NAMALWA (cell line): Measurements from ENCODE around the gene FHIT.
"Not testable (repeated sequence)": the region's sequence is repeated elsewhere in the genome, so short reads cannot be mapped to it uniquely, and the experiment has no call there.

Source experiments
- DNase-seq: peaks from one replicate; pipeline ENCODE4 v3.0.0-alpha.2; 2015; ENCODE audit warnings: low spot score

FHIT gene

GRCh38 chr3:61226166-61226686 lies 25.0 kb downstream of the FHIT start:
- DNase-seq: no peak

- no peak for DNase-seq
Observed at GRCh38 chr3:61224823-61225222, 26.4 kb downstream of the FHIT start.

- no peak for DNase-seq
Observed at GRCh38 chr3:61223451-61223850, 27.8 kb downstream of the FHIT start.

- no peak for DNase-seq
Observed at GRCh38 chr3:61222467-61222866, 28.8 kb downstream of the FHIT start.

GRCh38 chr3:61221759-61222362 lies 29.4 kb downstream of the FHIT start:
- DNase-seq: no peak

DNA sequence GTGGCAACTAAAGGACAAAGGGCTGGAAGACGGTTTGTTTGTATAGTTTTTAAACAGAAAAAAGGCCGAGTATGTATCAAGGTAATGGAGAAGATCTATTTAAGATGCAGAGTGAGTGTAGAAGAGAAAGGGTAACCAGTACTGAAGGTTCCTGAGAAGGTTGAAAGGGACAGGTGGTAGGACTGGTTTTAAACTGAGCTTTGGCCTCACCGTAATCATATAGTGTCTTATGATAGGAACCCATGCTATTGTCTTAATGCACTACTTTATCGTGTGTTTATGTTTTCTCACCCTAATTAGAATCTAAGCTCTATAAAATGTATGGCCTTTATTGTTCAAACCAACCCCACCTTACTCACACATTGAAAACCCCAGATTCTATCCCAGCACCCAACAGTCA lies 32.7 kb downstream of the FHIT start:
- DNase-seq: no peak

DNA sequence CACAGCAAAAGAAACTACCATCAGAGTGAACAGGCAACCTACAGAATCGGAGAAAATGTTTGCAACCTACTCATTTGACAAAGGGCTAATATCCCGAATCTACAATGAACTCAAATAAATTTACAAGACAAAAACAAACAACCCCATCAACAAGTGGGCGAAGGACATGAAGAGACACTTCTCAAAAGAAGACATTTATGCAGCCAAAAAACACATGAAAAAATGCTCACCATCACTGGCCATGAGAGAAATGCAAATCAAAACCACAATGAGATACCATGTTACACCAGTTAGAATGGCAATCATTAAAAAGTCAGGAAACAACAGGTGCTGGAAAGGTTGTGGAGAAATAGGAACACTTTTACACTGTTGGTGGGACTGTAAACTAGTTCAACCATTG lies 35.1 kb downstream of the FHIT start:
- not testable (repeated sequence) for DNase-seq

DNA sequence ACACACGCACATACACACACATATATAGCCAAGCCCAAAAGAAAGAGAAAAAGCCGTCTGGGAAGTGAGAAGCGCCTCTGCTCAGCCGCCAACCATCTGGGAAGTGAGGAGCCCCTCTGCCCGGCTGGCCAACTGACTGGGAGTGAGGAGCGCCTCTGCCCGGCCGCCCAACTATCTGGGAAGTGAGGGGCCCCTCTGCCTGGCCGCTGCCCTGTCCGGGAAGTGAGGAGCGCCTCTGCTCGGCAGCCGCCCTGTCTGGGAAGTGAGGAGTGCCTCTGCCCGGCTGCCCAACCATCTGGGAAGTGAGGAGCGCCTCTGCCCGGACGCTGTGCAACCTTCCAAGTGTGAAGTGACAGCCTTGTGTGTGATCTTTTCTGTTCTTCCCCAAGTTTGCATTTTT lies 49.2 kb downstream of the FHIT start:
- no peak for DNase-seq

DNA sequence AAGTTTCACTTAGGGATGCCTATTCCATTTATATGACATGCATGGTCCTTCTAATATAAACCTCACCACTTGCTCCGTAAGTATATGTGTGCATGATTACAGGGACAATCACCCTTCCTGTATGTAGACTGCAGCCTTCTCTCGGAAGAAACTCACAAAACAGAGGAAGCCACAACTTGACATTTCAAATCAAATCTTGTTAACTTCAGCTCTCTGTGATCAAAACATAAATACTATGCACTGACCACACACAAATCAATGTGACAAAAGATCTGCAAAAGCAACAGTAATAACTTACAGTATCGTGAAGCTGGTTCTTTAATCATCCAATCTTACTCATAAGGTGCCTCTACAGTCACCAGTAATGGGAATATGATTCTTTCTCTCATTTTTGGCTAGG lies 50.2 kb downstream of the FHIT start:
- DNase-seq: no peak

DNA sequence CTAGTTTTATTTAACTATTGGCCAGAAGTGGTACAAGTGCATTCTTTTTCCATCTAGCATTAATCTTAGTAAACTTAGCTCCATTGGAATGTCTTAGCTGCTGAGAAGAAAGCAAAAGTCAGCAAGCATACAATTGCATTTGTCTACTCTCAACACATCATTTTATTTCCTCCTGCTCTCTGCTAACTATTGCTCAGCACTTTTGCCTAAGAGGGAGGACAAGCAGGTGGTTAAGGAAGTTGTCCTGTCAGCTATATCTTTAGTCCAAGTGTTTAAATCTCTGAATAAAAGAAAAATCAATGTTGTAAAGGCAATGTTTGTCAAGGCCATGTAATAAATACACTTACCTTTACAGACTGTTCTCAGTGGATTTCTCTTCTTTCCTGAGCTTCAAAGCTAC lies 51.0 kb downstream of the FHIT start:
- no peak for DNase-seq

DNA sequence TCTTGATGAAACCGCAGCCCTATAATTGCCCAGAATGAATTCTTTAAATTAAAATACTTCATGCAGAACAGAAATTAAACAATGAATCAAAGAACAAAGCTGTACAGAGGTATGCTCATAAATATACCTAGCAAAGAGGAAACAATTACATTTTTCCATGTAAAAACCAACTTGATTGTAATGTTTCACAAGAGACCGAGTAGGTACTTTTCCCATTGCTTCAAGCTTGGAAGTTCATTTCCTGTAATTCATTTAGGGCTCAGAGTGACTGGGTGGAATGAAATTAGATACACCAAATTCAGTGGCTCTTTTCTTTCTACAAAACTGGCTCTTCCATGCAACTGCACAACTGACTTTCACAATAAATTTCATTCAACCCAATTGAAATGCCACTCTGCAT lies 51.4 kb downstream of the FHIT start:
- no peak for DNase-seq

DNA sequence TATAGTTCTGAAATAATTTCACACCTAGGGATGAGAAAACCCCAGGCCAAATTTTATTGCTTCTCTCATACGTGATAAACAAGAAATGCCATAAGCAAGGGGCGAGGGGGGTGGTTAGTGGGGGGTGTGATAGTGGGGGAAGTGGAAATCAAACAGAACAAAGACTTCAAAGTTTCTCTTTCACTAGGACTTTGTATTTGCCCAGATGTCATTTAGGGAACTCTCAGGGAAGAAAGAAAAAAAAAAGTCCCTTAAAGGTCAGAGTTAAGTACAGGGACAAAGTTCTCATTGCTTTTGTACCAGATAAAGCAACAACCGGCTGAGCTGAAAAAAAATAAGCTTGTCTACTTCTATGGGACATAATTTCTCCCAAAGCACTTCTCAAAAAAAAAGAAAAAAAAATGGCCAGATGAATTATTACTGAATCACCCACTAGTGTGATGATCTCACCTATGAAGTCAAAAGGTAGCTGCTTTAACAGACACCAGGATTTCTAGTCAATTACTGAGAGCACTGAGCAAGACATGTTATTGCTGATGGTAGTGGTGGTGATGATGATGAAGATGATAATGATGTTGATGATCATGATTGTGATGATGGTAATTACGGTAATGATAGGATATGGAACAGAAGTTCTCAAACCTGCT lies 56.2 kb downstream of the FHIT start:
- DNase-seq: no peak

DNA sequence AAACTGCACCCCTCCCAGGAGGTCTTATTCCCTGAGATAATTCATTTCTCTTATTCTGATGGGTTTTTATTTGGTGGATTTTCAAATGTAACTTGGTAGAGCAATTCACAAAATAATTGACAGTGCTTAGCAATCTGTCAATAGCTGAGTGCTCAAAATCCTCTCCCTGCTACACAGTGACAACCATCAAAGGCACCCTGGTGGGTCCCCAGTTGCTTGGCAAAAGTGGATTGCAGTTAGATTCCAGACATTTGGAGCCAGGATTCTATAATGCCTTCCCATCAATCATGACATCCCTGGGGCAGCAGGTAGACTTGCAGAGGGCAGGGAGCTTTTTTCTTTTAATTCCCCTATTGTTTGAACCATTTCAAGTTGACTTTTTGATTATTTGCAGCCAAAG lies 59.0 kb downstream of the FHIT start:
- no peak for DNase-seq

- DNase-seq: not testable (repeated sequence)
Observed at GRCh38 chr3:61190205-61190604, 61.0 kb downstream of the FHIT start.

- no peak for DNase-seq
Observed at GRCh38 chr3:61186030-61186429, 65.2 kb downstream of the FHIT start.

GRCh38 chr3:61184956-61185355 lies 66.3 kb downstream of the FHIT start:
- DNase-seq: no peak

- no peak for DNase-seq
Observed at GRCh38 chr3:61182662-61183061, 68.6 kb downstream of the FHIT start.

DNA sequence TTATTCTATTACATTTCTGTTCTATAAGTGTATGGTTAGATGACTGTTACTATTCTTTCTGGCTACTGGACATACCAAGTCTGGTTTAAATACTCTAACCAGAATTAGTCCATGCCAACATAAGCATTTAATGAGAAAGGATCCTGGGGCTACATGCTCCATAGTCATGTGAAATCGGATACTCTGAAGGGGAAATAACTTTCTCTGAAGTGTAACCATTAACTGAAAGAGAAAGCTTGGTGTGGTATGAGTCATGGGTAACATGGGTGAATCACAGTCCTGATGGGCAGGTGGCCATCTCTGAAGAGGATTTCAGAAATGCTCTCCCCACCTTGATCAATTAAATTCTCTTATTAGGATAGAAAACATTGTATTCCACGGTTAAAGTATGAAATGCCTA lies 69.4 kb downstream of the FHIT start:
- no peak for DNase-seq

- no peak for DNase-seq
Observed at GRCh38 chr3:61180206-61180605, 71.0 kb downstream of the FHIT start.

DNA sequence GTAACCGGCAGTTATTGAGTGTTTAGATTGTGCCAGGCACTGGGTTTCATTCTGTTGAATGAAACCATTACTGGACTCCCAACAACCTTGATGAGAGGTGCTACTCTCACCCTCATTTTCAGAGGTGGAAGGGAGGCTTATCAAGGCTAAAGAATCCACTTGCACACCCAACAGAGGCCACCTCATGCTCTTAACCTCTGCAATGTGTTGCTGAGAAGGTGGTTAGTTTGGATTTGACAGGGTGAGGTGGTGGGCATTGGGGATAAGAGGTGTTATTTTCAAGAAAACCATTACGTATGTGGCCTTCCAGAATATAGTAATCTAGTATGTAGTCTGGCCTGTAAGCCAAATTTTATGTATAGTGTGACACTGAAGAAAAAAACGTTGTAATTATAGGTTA lies 73.1 kb downstream of the FHIT start:
- no peak for DNase-seq

GRCh38 chr3:61177450-61177849 lies 73.8 kb downstream of the FHIT start:
- DNase-seq: no peak

GRCh38 chr3:61173676-61174075 lies 77.6 kb downstream of the FHIT start:
- DNase-seq: no peak

DNA sequence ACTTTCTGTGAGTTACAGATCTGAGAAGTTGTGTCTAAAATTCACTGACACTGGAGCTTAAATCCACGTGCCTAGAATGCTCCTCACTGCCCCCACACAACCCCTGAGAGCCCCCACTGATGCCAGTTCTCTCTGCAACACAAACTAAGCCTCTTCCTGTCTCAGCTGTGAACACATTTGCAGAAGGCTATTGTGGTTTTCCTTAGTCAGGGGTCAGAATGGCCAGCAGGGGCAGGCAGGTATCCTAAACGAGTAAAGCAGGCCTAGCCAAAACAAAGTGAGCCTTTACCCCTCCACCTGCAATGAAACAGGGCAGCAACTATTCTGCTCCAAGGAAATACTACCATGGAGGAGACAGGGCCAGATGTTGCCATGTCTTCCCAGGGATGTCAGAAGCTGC lies 78.6 kb downstream of the FHIT start:
- no peak for DNase-seq

DNA sequence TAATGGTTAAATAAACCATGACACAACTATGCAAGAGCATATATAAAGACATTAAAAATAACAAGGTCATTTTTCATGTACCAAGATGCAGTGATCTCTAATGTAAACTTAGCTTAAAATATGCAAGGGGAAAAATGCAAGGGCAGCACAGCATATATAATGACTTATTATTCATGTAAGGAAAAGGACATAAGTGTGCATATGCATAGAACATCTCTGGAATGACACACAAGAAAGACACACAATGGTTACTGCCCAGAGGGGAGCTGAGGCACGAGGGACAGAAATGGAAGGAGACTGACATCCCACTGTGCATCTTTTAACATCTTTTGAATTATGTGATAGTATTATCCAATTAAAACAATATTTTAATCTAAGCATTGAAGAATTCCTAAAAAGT lies 79.0 kb downstream of the FHIT start:
- no peak for DNase-seq
